Activated CD4-positive, alpha-beta T cell treated with anti-CD3 and anti-CD28 coated beads, Interleukin-2, amount 10 ng/mL, durations not matched to agents 7 days and 5 days (primary cell): Measurements from ENCODE around the gene CGN. TPM values are rescaled to one million over a fixed set of nuclear protein-coding genes. Genes with fewer than 3 reads are reported as not detected.

Experiments
- CTCF ChIA-PET: fragments of 350-600 bp; sonication (Branson Sonifier 250); formaldehyde crosslinking; loops from one replicate; lab custom pipeline; 2021; ENCODE audit warnings: antibody characterized with exemption; lab: Charles Lee
- POLR2A ChIA-PET: fragments of 350-600 bp; sonication (Branson Sonifier 250); formaldehyde crosslinking; loops from one replicate; lab custom pipeline; 2021; ENCODE audit warnings: antibody characterized with exemption; lab: Charles Lee
- DNase-seq: peaks from one replicate; pipeline ENCODE4 v3.0.0-alpha.2; 2020
- H3K27ac Mint-ChIP-seq: one replicate; pipeline ENCODE4 v1.8.0; 2021; ENCODE audit warnings: mild to moderate bottlenecking, moderate library complexity, mixed read lengths
- H3K27me3 Mint-ChIP-seq: one replicate; pipeline ENCODE4 v1.8.0; 2021; ENCODE audit warnings: mixed read lengths
- H3K36me3 Mint-ChIP-seq: one replicate; pipeline ENCODE4 v1.8.0; 2021; ENCODE audit warnings: low read depth, mixed read lengths
- H3K4me1 Mint-ChIP-seq: one replicate; pipeline ENCODE4 v1.8.0; 2021; ENCODE audit warnings: mixed read lengths
- H3K4me3 Mint-ChIP-seq: one replicate; pipeline ENCODE4 v1.8.0; 2021; ENCODE audit warnings: mild to moderate bottlenecking, moderate library complexity, mixed read lengths
- H3K9me3 Mint-ChIP-seq: one replicate; pipeline ENCODE4 v1.8.0; 2021; ENCODE audit warnings: mixed read lengths
- total RNA-seq, 2 experiments: library from RNA; stranded (reverse); gene quantifications; one replicate each; pipeline ENCODE4 v1.2.3, GENCODE V29; 2021

The CGN gene
- total RNA-seq, 2 experiments from 2014 or later: 0.17 to 0.30 TPM

- no peak for DNase-seq
- no peaks in the 10 kb centered on the region for H3K9me3 Mint-ChIP-seq
- H3K4me1 Mint-ChIP-seq: no peaks in the 10 kb centered on the region
- no peaks in the 10 kb centered on the region for H3K36me3 Mint-ChIP-seq
- no peak overlapping the region for H3K4me3 Mint-ChIP-seq
- no peaks in the 10 kb centered on the region for H3K27me3 Mint-ChIP-seq
- ChIA-PET CTCF (interaction anchor here (0.5 to 1.7 kb wide), 4 partner anchors 9 to 451 kb away, joined by 3 to 4 read pairs (median 4); no protein-coding TSS in a partner anchor), POLR2A (no interaction called here)
- H3K27ac Mint-ChIP-seq: no peak overlapping the region
These were observed 18.6 kb downstream of the CGN start for GRCh38 chr1:151529781-151530180.

GRCh38 chr1:151530461-151530860, 19.3 kb downstream of the CGN start:
- POLR2A ChIA-PET: no interaction called here
- DNase-seq: no peak
- Mint-ChIP-seq H3K27me3 (no peaks in the 10 kb centered on the region), H3K27ac (no peak overlapping the region), H3K4me3 (no peak overlapping the region), H3K36me3 (no peaks in the 10 kb centered on the region), H3K9me3 (no peaks in the 10 kb centered on the region), H3K4me1 (no peaks in the 10 kb centered on the region)
- CTCF ChIA-PET: interaction anchor here (1.2 kb wide), 1 partner anchor 314 kb away, joined by 3 read pairs; no protein-coding TSS in a partner anchor

- DNase-seq: no peak
- Mint-ChIP-seq H3K9me3 (no peaks in the 10 kb centered on the region), H3K4me3 (no peak overlapping the region), H3K4me1 (no peaks in the 10 kb centered on the region), H3K27ac (no peak overlapping the region), H3K36me3 (no peaks in the 10 kb centered on the region), H3K27me3 (no peaks in the 10 kb centered on the region)
- CTCF ChIA-PET: interaction anchor here (0.5 to 1.8 kb wide), 5 partner anchors 12 to 1347 kb away, joined by 3 to 5 read pairs (median 3); no protein-coding TSS in a partner anchor
- POLR2A ChIA-PET: no interaction called here
These were observed 22.7 kb downstream of the CGN start for GRCh38 chr1:151533870-151534269.

- DNase-seq: peak; percentile 82
- no peaks in the 10 kb centered on the region for H3K27me3 Mint-ChIP-seq
- H3K4me1 Mint-ChIP-seq: peaks cover 6% of the 10 kb centered on the region
- no peak overlapping the region for H3K4me3 Mint-ChIP-seq
- H3K9me3 Mint-ChIP-seq: no peaks in the 10 kb centered on the region
- ChIA-PET POLR2A (no interaction called here), CTCF (interaction anchor here (1.2 kb wide), 1 partner anchor 11 kb away, joined by 5 read pairs; no protein-coding TSS in a partner anchor)
- H3K36me3 Mint-ChIP-seq: no peaks in the 10 kb centered on the region
- no peak overlapping the region for H3K27ac Mint-ChIP-seq
These were observed 23.6 kb downstream of the CGN start for GRCh38 chr1:151534662-151535278.

GRCh38 chr1:151535326-151536271, 24.4 kb downstream of the CGN start:
- Mint-ChIP-seq H3K36me3 (no peaks in the 10 kb centered on the region), H3K4me1 (peaks cover 14% of the 10 kb centered on the region)
- POLR2A ChIA-PET: no interaction called here

GRCh38 chr1:151536499-151536898, 25.3 kb downstream of the CGN start:
- DNase-seq: no peak
- Mint-ChIP-seq H3K27me3 (peaks cover 3% of the 10 kb centered on the region), H3K4me3 (no peak overlapping the region), H3K4me1 (peaks cover 22% of the 10 kb centered on the region), H3K27ac (no peak overlapping the region), H3K36me3 (no peaks in the 10 kb centered on the region), H3K9me3 (no peaks in the 10 kb centered on the region)
- ChIA-PET POLR2A (no interaction called here), CTCF (interaction anchor here (0.6 to 1.5 kb wide), 5 partner anchors 11 to 300 kb away, joined by 3 read pairs; no protein-coding TSS in a partner anchor)

More at GRCh38 chr1:151535326-151536271, 24.4 kb downstream of the CGN start:
- Mint-ChIP-seq H3K4me3 (no peak overlapping the region), H3K9me3 (no peaks in the 10 kb centered on the region), H3K27me3 (no peaks in the 10 kb centered on the region), H3K27ac (no peak overlapping the region)
- no peak for DNase-seq
- CTCF ChIA-PET: interaction anchor here (1.2 to 1.5 kb wide), 2 partner anchors 10 to 12 kb away, joined by 3 to 5 read pairs; no protein-coding TSS in a partner anchor

GRCh38 chr1:151537112-151537511, 25.9 kb downstream of the CGN start:
- Mint-ChIP-seq H3K4me3 (no peak overlapping the region), H3K27ac (no peak overlapping the region), H3K27me3 (peaks cover 8% of the 10 kb centered on the region), H3K4me1 (peaks cover 26% of the 10 kb centered on the region), H3K36me3 (no peaks in the 10 kb centered on the region), H3K9me3 (no peaks in the 10 kb centered on the region)
- ChIA-PET POLR2A (no interaction called here), CTCF (interaction anchor here (0.6 to 1.4 kb wide), 5 partner anchors 15 to 300 kb away, joined by 3 to 5 read pairs (median 3); no protein-coding TSS in a partner anchor)
- no peak for DNase-seq

- Mint-ChIP-seq H3K9me3 (no peaks in the 10 kb centered on the region), H3K4me3 (peak overlapping the region; percentile 86), H3K27ac (peak overlapping the region; percentile 78), H3K27me3 (peaks cover 10% of the 10 kb centered on the region), H3K36me3 (no peaks in the 10 kb centered on the region), H3K4me1 (peaks cover 26% of the 10 kb centered on the region)
- DNase-seq: peak; percentile 37
- POLR2A ChIA-PET: interaction anchor here (0.6 to 0.7 kb wide), 3 partner anchors 67 to 360 kb away, joined by 3 read pairs; no protein-coding TSS in a partner anchor
- CTCF ChIA-PET: interaction anchor here (0.5 to 1.5 kb wide), 6 partner anchors 10 to 648 kb away, joined by 3 to 5 read pairs (median 4); no protein-coding TSS in a partner anchor
These were observed 28.3 kb downstream of the CGN start for GRCh38 chr1:151539321-151540020.

GRCh38 chr1:151540021-151540981, 29.1 kb downstream of the CGN start, which contains the start of gene TUFT1:
TUFT1 (plus strand) TSS chr1:151540309; CDS start chr1:151540367, 58 bp downstream.
- H3K36me3 Mint-ChIP-seq: no peaks in the 10 kb centered on the region
- CTCF ChIA-PET: interaction anchor here (0.5 to 1.5 kb wide), 8 partner anchors 11 to 297 kb away, joined by 3 to 5 read pairs (median 3); no protein-coding TSS in a partner anchor
- peaks cover 26% of the 10 kb centered on the region for H3K4me1 Mint-ChIP-seq
- H3K9me3 Mint-ChIP-seq: no peaks in the 10 kb centered on the region
- POLR2A ChIA-PET: interaction anchor here (0.6 to 0.7 kb wide), 2 partner anchors 96 to 359 kb away, joined by 3 read pairs; no protein-coding TSS in a partner anchor
- peak within 1 kb of the TSS; percentile 86 for H3K4me3 Mint-ChIP-seq
- peaks cover 10% of the 10 kb centered on the region for H3K27me3 Mint-ChIP-seq
- peak; percentile 95 for DNase-seq
- H3K27ac Mint-ChIP-seq: peak within 1 kb of the TSS; percentile 78

GRCh38 chr1:151540982-151541377, 29.8 kb downstream of the CGN start:
- Mint-ChIP-seq H3K36me3 (no peaks in the 10 kb centered on the region), H3K27me3 (peaks cover 10% of the 10 kb centered on the region), H3K9me3 (no peaks in the 10 kb centered on the region), H3K27ac (peak overlapping the region; percentile 48), H3K4me1 (peaks cover 26% of the 10 kb centered on the region), H3K4me3 (peak overlapping the region; percentile 86)
- ChIA-PET CTCF (interaction anchor here (0.6 to 1.0 kb wide), 3 partner anchors 33 to 297 kb away, joined by 3 read pairs; no protein-coding TSS in a partner anchor), POLR2A (no interaction called here)
- no peak for DNase-seq

- POLR2A ChIA-PET: no interaction called here
- Mint-ChIP-seq H3K36me3 (no peaks in the 10 kb centered on the region), H3K4me3 (peak overlapping the region; percentile 86), H3K27me3 (peaks cover 10% of the 10 kb centered on the region), H3K9me3 (no peaks in the 10 kb centered on the region), H3K27ac (no peak overlapping the region), H3K4me1 (peaks cover 26% of the 10 kb centered on the region)
- no peak for DNase-seq
- CTCF ChIA-PET: interaction anchor here (0.6 to 1.0 kb wide), 4 partner anchors 38 to 296 kb away, joined by 3 to 4 read pairs (median 3); partner anchors contain the start of gene MRPL9
These were observed 30.6 kb downstream of the CGN start for GRCh38 chr1:151541752-151542151.
